ES-I3 (cell line): ENCODE data around the gene PCCB.
"Not testable (repeated sequence)": the region's sequence is repeated elsewhere in the genome, so short reads cannot be mapped to it uniquely, and the experiment has no call there.

Experiments
- H3K36me3 ChIP-seq: 2 replicates; pipeline ENCODE4 v1.6.1; 2013; ENCODE audit warnings: mild to moderate bottlenecking, low read length, control low read depth, moderate library complexity; ENCODE audit not compliant: insufficient read depth
- H3K4me1 ChIP-seq: 2 replicates; pipeline ENCODE4 v1.6.1; 2013; ENCODE audit warnings: mild to moderate bottlenecking, control low read depth, low read length; ENCODE audit not compliant: insufficient read depth
- H3K9ac ChIP-seq: 2 replicates; pipeline ENCODE4 v1.6.1; 2013; ENCODE audit warnings: low read depth, mild to moderate bottlenecking, low read length, moderate library complexity
- H3K9me3 ChIP-seq: 2 replicates; pipeline ENCODE4 v1.6.1; 2013; ENCODE audit warnings: mild to moderate bottlenecking, low read length, moderate library complexity; ENCODE audit not compliant: control insufficient read depth, insufficient read depth

PCCB gene

GRCh38 chr3:136351351-136351750 is 101.2 kb downstream of the PCCB start:
- H3K4me1 ChIP-seq: peaks cover 9% of the 10 kb centered on the region; the same call in 1 of the 2 replicates
- no peaks in the 10 kb centered on the region for H3K36me3 ChIP-seq
- H3K9me3 ChIP-seq: no peaks in the 10 kb centered on the region
- no peak overlapping the region for H3K9ac ChIP-seq

- Histone ChIP-seq H3K9ac (no peak overlapping the region), H3K9me3 (no peaks in the 10 kb centered on the region), H3K36me3 (no peaks in the 10 kb centered on the region), H3K4me1 (peaks cover 9% of the 10 kb centered on the region; the same call in 1 of the 2 replicates)
Measured at GRCh38 chr3:136351905-136352304, 101.8 kb downstream of the PCCB start.

- H3K36me3 ChIP-seq: no peaks in the 10 kb centered on the region
- H3K9me3 ChIP-seq: no peaks in the 10 kb centered on the region
- no peak overlapping the region for H3K9ac ChIP-seq
- peaks cover 9% of the 10 kb centered on the region; the same call in 1 of the 2 replicates for H3K4me1 ChIP-seq
Measured at GRCh38 chr3:136353461-136353860, 103.3 kb downstream of the PCCB start.

- Histone ChIP-seq H3K9ac (no peak overlapping the region), H3K36me3 (no peaks in the 10 kb centered on the region), H3K4me1 (no peaks in the 10 kb centered on the region)
Measured at GRCh38 chr3:136366289-136366688, 116.1 kb downstream of the PCCB start.

GRCh38 chr3:136375800-136376199 is 125.7 kb downstream of the PCCB start:
- not testable (repeated sequence) for H3K36me3 ChIP-seq, H3K4me1 ChIP-seq, H3K9ac ChIP-seq, H3K9me3 ChIP-seq

More at GRCh38 chr3:136366289-136366688, 116.1 kb downstream of the PCCB start:
- H3K9me3 ChIP-seq: no peaks in the 10 kb centered on the region

GRCh38 chr3:136377508-136377907 is 127.4 kb downstream of the PCCB start:
- Histone ChIP-seq H3K4me1 (no peaks in the 10 kb centered on the region), H3K9ac (no peak overlapping the region), H3K9me3 (no peaks in the 10 kb centered on the region), H3K36me3 (no peaks in the 10 kb centered on the region)

GRCh38 chr3:136378011-136378410 is 127.9 kb downstream of the PCCB start:
- H3K9me3 ChIP-seq: no peaks in the 10 kb centered on the region
- no peaks in the 10 kb centered on the region for H3K36me3 ChIP-seq
- no peaks in the 10 kb centered on the region for H3K4me1 ChIP-seq
- no peak overlapping the region for H3K9ac ChIP-seq
